ENCODE data around the gene TNIK. TPM values are rescaled to one million over a fixed set of nuclear protein-coding genes. Genes with fewer than 3 reads are reported as not detected.
A peak's percentile ranks its signal among the peaks of the same experiment; 100 is the strongest.

The TNIK gene
- total and polyA plus RNA-seq, 10 of the 15 experiments (the other 5 are each of a cell fraction or from before 2014, with no cell fraction given): 13.9 to 74.3 (median 48.2) TPM

GRCh38 chr3:171231361-171231760 lies 228.8 kb downstream of the TNIK start (continued):
- TF ChIP-seq MTA3 (IDR thresholded peaks at IDR 0.05; ENCODE audit: borderline replicate concordance, low read length) (no peak), NBN (IDR thresholded peaks at IDR 0.05) (no peak)

GRCh38 chr3:171230865-171231264 lies 229.3 kb downstream of the TNIK start:
- Histone ChIP-seq H4K20me1 (ENCODE audit: control insufficient read depth, insufficient read depth) (no peaks in the 10 kb centered on the region), H3K9ac (ENCODE audit: control insufficient read depth, insufficient read depth, low read length) (no peak overlapping the region), H3K4me2 (ENCODE audit: control insufficient read depth, insufficient read depth) (no peak overlapping the region), H3K9me3 (replicated peaks; ENCODE audit: control insufficient read depth, insufficient read depth, low read length) (peaks cover 10% of the 10 kb centered on the region), H3K4me1 (ENCODE audit: control insufficient read depth, insufficient read depth, low read length) (peaks cover 22% of the 10 kb centered on the region), H3K36me3 (ENCODE audit: control insufficient read depth in 2 of 2, insufficient read depth in 2 of 2, low read length in 1 of 2) (peaks cover 4 to 15% of the 10 kb centered on the region in 2 experiments), H3K27ac (ENCODE audit: control insufficient read depth, insufficient read depth) (0 out of 2 replicates have a peak overlapping the region, but pooled peaks have one; percentile 17), H3K27me3 (replicated peaks in 1 of 2; ENCODE audit: control insufficient read depth in 2 of 2, insufficient read depth in 2 of 2, low read length in 1 of 2) (no peaks in the 10 kb centered on the region), H3K4me3 (no peak overlapping the region), H2AFZ (ENCODE audit: control insufficient read depth, low read depth, low read length) (no peak overlapping the region), H3K79me2 (ENCODE audit: control insufficient read depth, insufficient read depth, low read length) (peaks cover 43% of the 10 kb centered on the region)
- no peak for ATAC-seq
- in situ Hi-C loops (cut with MboI): no loop called here
- no TSS peak for BruUV-seq (replicated peaks)
- WGBS (ENCODE audit: insufficient coverage, insufficient replicate concordance, low lambda C conversion rate, missing lambda C conversion rate): 86% methylated on average over 4 of the region's 4 CpGs
- RAD21 ChIA-PET (ENCODE audit: unreplicated experiment): interaction anchor here (2.4 kb wide), 1 partner anchor 19 kb away, joined by 6 read pairs; no protein-coding TSS in a partner anchor
- FAIRE-seq: no peak
- no peak for DNase-seq (ENCODE audit: low read depth, low spot score)
- intact Hi-C loops (cut with micrococcal nuclease; ENCODE audit: unreplicated experiment): no loop called here
- POLR2A ChIA-PET: no interaction called here
- SMC1A ChIA-PET (ENCODE audit: uncharacterized antibody, unreplicated experiment): interaction anchor here (0.7 to 2.7 kb wide), 5 partner anchors 18 to 286 kb away, joined by 3 to 8 read pairs (median 5); no protein-coding TSS in a partner anchor
- CTCF ChIA-PET: interaction anchor here (1.6 kb wide), 1 partner anchor 42 kb away, joined by 4 read pairs; no protein-coding TSS in a partner anchor
- TF ChIP-seq CEBPZ (IDR thresholded peaks at IDR 0.05; ENCODE audit: low read depth, low read length): no peak
- TF ChIP-seq KAT2A (conservative IDR thresholded peaks at IDR 0.05; ENCODE audit: control insufficient read depth, low read depth, low read length): no peak
- TF ChIP-seq HSF1 (IDR thresholded peaks at IDR 0.05; ENCODE audit: low read depth, low read length): no peak
- no peak for TF ChIP-seq ZNF622 (IDR thresholded peaks at IDR 0.05)
- TF ChIP-seq TCF3 (IDR thresholded peaks at IDR 0.05; ENCODE audit: borderline replicate concordance, insufficient read depth, low read depth, low read length): no peak
- no peak for TF ChIP-seq SMAD1 (IDR thresholded peaks at IDR 0.05; ENCODE audit: low read depth, partially characterized antibody)
- no peak for TF ChIP-seq NKRF (conservative IDR thresholded peaks at IDR 0.05)
- TF ChIP-seq ZZZ3 (IDR thresholded peaks at IDR 0.05; ENCODE audit: control insufficient read depth, insufficient read length, low read depth): no peak
- no peak for TF ChIP-seq ZBTB33 (IDR thresholded peaks at IDR 0.05)
- no peak for TF ChIP-seq MTA2 (IDR thresholded peaks at IDR 0.05; ENCODE audit: low read depth)
- no peak for TF ChIP-seq BHLHE40 (IDR thresholded peaks at IDR 0.05; ENCODE audit: borderline replicate concordance in 1 of 2, low read depth in 2 of 2, low read length in 1 of 2)
- TF ChIP-seq HDGF (IDR thresholded peaks at IDR 0.05): no peak
- no peak for TF ChIP-seq ZNF217 (IDR thresholded peaks at IDR 0.05)

Data from GM12878 (cell line).